GM23338 (cell line): ENCODE results near the gene DHX34. TPM values are rescaled to one million over a fixed set of nuclear protein-coding genes. Genes with fewer than 3 reads are reported as not detected.

Source experiments
- ATAC-seq: fragments of 200-7000 bp; cut with Tn5 transposase; 3 replicates; pipeline ENCODE4 v1.9.1; 2020
- DNase-seq: peaks from one replicate; pipeline ENCODE4 v3.0.0-alpha.2; 2015; ENCODE audit warnings: low spot score
- H2AFZ ChIP-seq: fragments of 200-600 bp; sonication (generic); 2 replicates; pipeline ENCODE4 v1.8.0; 2016; ENCODE audit warnings: antibody characterized with exemption, mild to moderate bottlenecking, moderate library complexity
- H3F3A ChIP-seq: fragments of 200-600 bp; sonication (generic); replicated peaks from 2 replicates; pipeline ENCODE4 v1.8.0; 2017; ENCODE audit warnings: antibody characterized with exemption, mixed run types, low read depth
- H3K27ac ChIP-seq: fragments of 200-600 bp; sonication (generic); 2 replicates; pipeline ENCODE4 v1.6.1; 2016; ENCODE audit warnings: low read depth
- H3K27me3 ChIP-seq: fragments of 200-600 bp; sonication (generic); 2 replicates; pipeline ENCODE4 v1.8.0; 2016; ENCODE audit warnings: mild to moderate bottlenecking, mixed run types, moderate library complexity; ENCODE audit not compliant: insufficient read depth
- H3K36me3 ChIP-seq: fragments of 200-600 bp; sonication (generic); 2 replicates; pipeline ENCODE4 v1.8.0; 2016; ENCODE audit warnings: mild to moderate bottlenecking; ENCODE audit not compliant: insufficient read depth
- H3K4me1 ChIP-seq: fragments of 200-600 bp; sonication (generic); 2 replicates; pipeline ENCODE4 v1.8.0; 2016; ENCODE audit warnings: mild to moderate bottlenecking, moderate library complexity; ENCODE audit not compliant: insufficient read depth
- H3K4me2 ChIP-seq: fragments of 200-600 bp; sonication (generic); 2 replicates; pipeline ENCODE4 v1.7.1; 2017; ENCODE audit warnings: mixed run types
- H3K4me3 ChIP-seq: fragments of 200-600 bp; sonication (generic); 2 replicates; pipeline ENCODE4 v1.6.1; 2016; ENCODE audit warnings: mixed run types
- H3K79me2 ChIP-seq: fragments of 200-600 bp; sonication (generic); replicated peaks from 2 replicates; pipeline ENCODE4 v1.8.0; 2017; ENCODE audit warnings: mild to moderate bottlenecking; ENCODE audit not compliant: insufficient read depth
- H3K9me2 ChIP-seq: fragments of 200-600 bp; sonication (generic); 2 replicates; pipeline ENCODE4 v1.8.0; 2017; ENCODE audit not compliant: insufficient read depth
- H4K20me1 ChIP-seq: fragments of 200-600 bp; sonication (generic); replicated peaks from 2 replicates; pipeline ENCODE4 v1.8.0; 2017; ENCODE audit warnings: mild to moderate bottlenecking; ENCODE audit not compliant: insufficient read depth
- H3K27ac Mint-ChIP-seq: 2 replicates; pipeline ENCODE4 v1.8.0; 2020; ENCODE audit warnings: inconsistent platforms, mild to moderate bottlenecking, moderate library complexity, mixed read lengths
- H3K27me3 Mint-ChIP-seq: 3 replicates; pipeline ENCODE4 v1.8.0; 2022; ENCODE audit warnings: low read depth, mild to moderate bottlenecking, moderate library complexity, mixed read lengths, inconsistent platforms; ENCODE audit not compliant: insufficient read depth, poor library complexity
- H3K36me3 Mint-ChIP-seq: 3 replicates; pipeline ENCODE4 v1.8.0; 2021; ENCODE audit warnings: low read depth, mild to moderate bottlenecking, inconsistent platforms, moderate library complexity, mixed read lengths
- H3K4me1 Mint-ChIP-seq: 3 replicates; pipeline ENCODE4 v1.8.0; 2020; ENCODE audit warnings: mild to moderate bottlenecking, inconsistent platforms, mixed read lengths
- H3K4me3 Mint-ChIP-seq: 3 replicates; pipeline ENCODE4 v1.8.0; 2021; ENCODE audit warnings: moderate library complexity, mild to moderate bottlenecking, inconsistent platforms, mixed read lengths
- H3K9me3 Mint-ChIP-seq: 3 replicates; pipeline ENCODE4 v1.8.0; 2020; ENCODE audit warnings: moderate library complexity, mild to moderate bottlenecking, inconsistent platforms, mixed read lengths
- CREB1 ChIP-seq: fragments of 250-450 bp; sonication (Bioruptor Pico); IDR thresholded peaks from 2 replicates; pipeline ENCODE4 v1.5.0; 2020; ENCODE audit warnings: low read depth, mild to moderate bottlenecking, moderate library complexity
- CTCF ChIP-seq, 2 experiments: fragments of 200-600 bp in 1 of 2; sonication (generic) in 1 of 2; conservative IDR thresholded peaks; 2 replicates each; pipeline versions ENCODE4 v1.5.1 to v1.6.1; 2016 to 2017; ENCODE audit warnings: antibody characterized with exemption in 2 of 2, low read depth in 2 of 2, mild to moderate bottlenecking in 2 of 2, moderate library complexity in 1 of 2
- EZH2phosphoT487 ChIP-seq: fragments of 200-600 bp; sonication (generic); IDR thresholded peaks from one replicate; pipeline ENCODE4 v1.8.1; 2018; ENCODE audit warnings: antibody characterized with exemption; ENCODE audit not compliant: unreplicated experiment
- JUNB ChIP-seq: IDR thresholded peaks from one replicate; pipeline ENCODE4 v1.6.1; 2016; ENCODE audit warnings: antibody characterized with exemption; ENCODE audit not compliant: unreplicated experiment
- POLR2AphosphoS5 ChIP-seq: IDR thresholded peaks from 2 replicates; pipeline ENCODE4 v1.6.1; 2016; ENCODE audit warnings: antibody characterized with exemption, low read depth
- REST ChIP-seq: IDR thresholded peaks from one replicate; pipeline ENCODE4 v1.6.1; 2018; ENCODE audit warnings: antibody characterized with exemption; ENCODE audit not compliant: unreplicated experiment
- STAT1 ChIP-seq: IDR thresholded peaks from one replicate; pipeline ENCODE4 v1.6.1; 2016; ENCODE audit warnings: antibody characterized with exemption; ENCODE audit not compliant: unreplicated experiment
- polyA plus RNA-seq: library from polyadenylated mRNA; unstranded; fragments of >200 nt; fragmentation: Nextera tagmentation; extraction: Ambion mirVana; gene quantifications from 2 replicates; pipeline ENCODE4 v1.2.1, GENCODE V29; 2016
- total RNA-seq: library from RNA; depleted of rRNA; stranded (reverse); fragments of >200 nt; shearing (Covaris generic); gene quantifications from 2 replicates; pipeline ENCODE4 v1.2.3, GENCODE V29; 2014

Gene DHX34
- total and polyA plus RNA-seq, 2 experiments from 2014 or later, result 16.3 to 50.1 TPM

GRCh38 chr19:47309038-47309437, 40.1 kb upstream of the DHX34 start (continued):
- TF ChIP-seq POLR2AphosphoS5 (no peak), CTCF (conservative IDR thresholded peaks at IDR 0.05; ENCODE audit: low read depth in 2 of 2) (no peak), STAT1 (no peak), CREB1 (no peak), EZH2phosphoT487 (no peak), REST (no peak)

- Histone ChIP-seq H3K27ac (no peak within 1 kb of the TSS), H3K4me3 (no peak within 1 kb of the TSS), H3K9me2 (no peaks in the 10 kb centered on the region), H3F3A (no peaks in the 10 kb centered on the region), H3K4me1 (no peaks in the 10 kb centered on the region), H4K20me1 (no peaks in the 10 kb centered on the region), H3K4me2 (no peak within 1 kb of the TSS), H2AFZ (no peak within 1 kb of the TSS), H3K27me3 (no peaks in the 10 kb centered on the region), H3K79me2 (no peaks in the 10 kb centered on the region), H3K36me3 (no peaks in the 10 kb centered on the region)
- H3K27ac Mint-ChIP-seq, result no peak within 1 kb of the TSS
- TF ChIP-seq JUNB (no peak), CTCF (conservative IDR thresholded peaks at IDR 0.05; ENCODE audit: low read depth in 2 of 2) (peak in 1 of 2 experiments; percentile 27; a peak in 1 of 4 replicates)
- no peak within 1 kb of the TSS for H3K4me3 Mint-ChIP-seq
- peaks cover 3% of the 10 kb centered on the region for H3K27me3 Mint-ChIP-seq
- no peak for DNase-seq
- no peaks in the 10 kb centered on the region for H3K36me3 Mint-ChIP-seq
- H3K9me3 Mint-ChIP-seq, result peaks cover 3% of the 10 kb centered on the region
- peak; percentile 26; the same call in 1 of the 3 replicates for ATAC-seq
- H3K4me1 Mint-ChIP-seq, result peaks cover 2% of the 10 kb centered on the region; the same call in 2 of the 3 replicates
Observed at GRCh38 chr19:47309608-47310007, 39.5 kb upstream of the DHX34 start, which contains the start of gene C5AR1. TSS of gene C5AR1 (plus strand) at chr19:47309861. CDS start at chr19:47309896, 35 bp downstream.
